T-helper 17 cell (primary cell): ENCODE data around the gene IFT52. TPM values are rescaled to one million over a fixed set of nuclear protein-coding genes. Genes with fewer than 3 reads are reported as not detected.

Source experiments
- ATAC-seq: fragments of 150-1000 bp; cut with Tn5 transposase; 2 replicates; pipeline ENCODE4 v1.10.0; 2021; ENCODE audit warnings: mild to moderate bottlenecking, moderate library complexity
- DNase-seq, 3 donors: peaks; one replicate each; pipeline versions ENCODE4 v3.0.0 to v3.0.0-alpha.2; 2020 to 2021
- H3K9me3 ChIP-seq: one replicate; pipeline ENCODE4 v1.7.0; 2013; ENCODE audit warnings: low read length, mild to moderate bottlenecking; ENCODE audit not compliant: control insufficient read depth, poor library complexity, severe bottlenecking
- H3K27ac Mint-ChIP-seq: one replicate; pipeline ENCODE4 v1.8.0; 2022; ENCODE audit warnings: mild to moderate bottlenecking, moderate library complexity, mixed read lengths
- H3K27me3 Mint-ChIP-seq: one replicate; pipeline ENCODE4 v1.8.0; 2022; ENCODE audit warnings: mixed read lengths
- H3K36me3 Mint-ChIP-seq: one replicate; pipeline ENCODE4 v1.8.0; 2022; ENCODE audit warnings: low read depth, mixed read lengths
- H3K4me1 Mint-ChIP-seq: one replicate; pipeline ENCODE4 v1.8.0; 2022; ENCODE audit warnings: mild to moderate bottlenecking, mixed read lengths
- H3K4me3 Mint-ChIP-seq: one replicate; pipeline ENCODE4 v1.8.0; 2022; ENCODE audit warnings: mild to moderate bottlenecking, moderate library complexity, mixed read lengths
- total RNA-seq, 4 donors: library from RNA in 2 of 4; stranded (reverse) in 2 of 4; gene quantifications; one replicate each; pipeline ENCODE4 v1.2.3 and lab custom pipeline; 2022 to 2026

The IFT52 gene
- total RNA-seq, 2 donors from 2014 or later: 13.6 to 15.5 TPM

- no peak overlapping the region for H3K27ac Mint-ChIP-seq
These were observed 31.4 kb upstream of the IFT52 start for GRCh38 chr20:43559147-43559987.

GRCh38 chr20:43560974-43561373, 29.8 kb upstream of the IFT52 start:
- peaks cover 8% of the 10 kb centered on the region for H3K4me1 Mint-ChIP-seq
- no peak overlapping the region for H3K27ac Mint-ChIP-seq

More at GRCh38 chr20:43559147-43559987, 31.4 kb upstream of the IFT52 start:
- ATAC-seq (no peak), DNase-seq (no peak)
- H3K9me3 ChIP-seq: no peaks in the 10 kb centered on the region
- Mint-ChIP-seq H3K27me3 (peaks cover 9% of the 10 kb centered on the region), H3K4me1 (peaks cover 8% of the 10 kb centered on the region), H3K36me3 (peaks cover 9% of the 10 kb centered on the region), H3K4me3 (peak overlapping the region; percentile 60)

DNA sequence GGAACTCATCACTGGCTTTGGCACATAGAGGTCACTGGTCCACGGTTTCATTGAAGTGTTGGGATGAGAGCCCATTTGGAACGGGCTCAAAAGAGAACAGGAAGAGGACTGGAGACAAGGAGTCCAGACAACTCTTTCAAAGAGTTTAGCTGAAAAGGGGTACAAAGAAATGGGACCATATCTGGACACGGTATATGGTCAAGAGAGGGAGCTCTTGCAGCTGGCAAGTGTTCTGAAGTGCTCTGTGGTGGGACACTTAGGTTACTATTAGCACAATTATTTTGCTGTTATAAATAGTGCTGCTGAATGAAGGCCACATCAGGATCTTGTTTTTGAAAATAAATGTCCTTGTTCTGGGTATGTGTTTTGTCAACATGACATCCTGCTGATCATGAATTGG, 27.3 kb upstream of the IFT52 start:
- DNase-seq: no peak
- H3K27ac Mint-ChIP-seq: no peak overlapping the region

More at GRCh38 chr20:43560974-43561373, 29.8 kb upstream of the IFT52 start:
- ATAC-seq (no peak), DNase-seq (no peak)
- H3K9me3 ChIP-seq: no peaks in the 10 kb centered on the region
- Mint-ChIP-seq H3K4me3 (no peak overlapping the region), H3K27me3 (peaks cover 9% of the 10 kb centered on the region), H3K36me3 (peaks cover 9% of the 10 kb centered on the region)

GRCh38 chr20:43563991-43564390, 26.7 kb upstream of the IFT52 start:
- Mint-ChIP-seq H3K27ac (peak overlapping the region; percentile 3), H3K4me3 (no peak overlapping the region), H3K36me3 (peaks cover 9% of the 10 kb centered on the region), H3K27me3 (peaks cover 5% of the 10 kb centered on the region), H3K4me1 (peaks cover 8% of the 10 kb centered on the region)
- DNase-seq: no peak
- H3K9me3 ChIP-seq: no peaks in the 10 kb centered on the region
- no peak for ATAC-seq

More for the DNA sequence above, 27.3 kb upstream of the IFT52 start:
- no peak overlapping the region for H3K4me3 Mint-ChIP-seq
- peaks cover 8% of the 10 kb centered on the region for H3K4me1 Mint-ChIP-seq
- H3K27me3 Mint-ChIP-seq: peaks cover 5% of the 10 kb centered on the region
- no peak for ATAC-seq
- peaks cover 9% of the 10 kb centered on the region for H3K36me3 Mint-ChIP-seq
- no peaks in the 10 kb centered on the region for H3K9me3 ChIP-seq

GRCh38 chr20:43564455-43564854, 26.3 kb upstream of the IFT52 start:
- Mint-ChIP-seq H3K36me3 (peaks cover 4% of the 10 kb centered on the region), H3K27me3 (peaks cover 2% of the 10 kb centered on the region), H3K4me3 (no peak overlapping the region), H3K4me1 (peaks cover 4% of the 10 kb centered on the region), H3K27ac (peak overlapping the region; percentile 3)
- DNase-seq (no peak), ATAC-seq (no peak)
- no peaks in the 10 kb centered on the region for H3K9me3 ChIP-seq

DNA sequence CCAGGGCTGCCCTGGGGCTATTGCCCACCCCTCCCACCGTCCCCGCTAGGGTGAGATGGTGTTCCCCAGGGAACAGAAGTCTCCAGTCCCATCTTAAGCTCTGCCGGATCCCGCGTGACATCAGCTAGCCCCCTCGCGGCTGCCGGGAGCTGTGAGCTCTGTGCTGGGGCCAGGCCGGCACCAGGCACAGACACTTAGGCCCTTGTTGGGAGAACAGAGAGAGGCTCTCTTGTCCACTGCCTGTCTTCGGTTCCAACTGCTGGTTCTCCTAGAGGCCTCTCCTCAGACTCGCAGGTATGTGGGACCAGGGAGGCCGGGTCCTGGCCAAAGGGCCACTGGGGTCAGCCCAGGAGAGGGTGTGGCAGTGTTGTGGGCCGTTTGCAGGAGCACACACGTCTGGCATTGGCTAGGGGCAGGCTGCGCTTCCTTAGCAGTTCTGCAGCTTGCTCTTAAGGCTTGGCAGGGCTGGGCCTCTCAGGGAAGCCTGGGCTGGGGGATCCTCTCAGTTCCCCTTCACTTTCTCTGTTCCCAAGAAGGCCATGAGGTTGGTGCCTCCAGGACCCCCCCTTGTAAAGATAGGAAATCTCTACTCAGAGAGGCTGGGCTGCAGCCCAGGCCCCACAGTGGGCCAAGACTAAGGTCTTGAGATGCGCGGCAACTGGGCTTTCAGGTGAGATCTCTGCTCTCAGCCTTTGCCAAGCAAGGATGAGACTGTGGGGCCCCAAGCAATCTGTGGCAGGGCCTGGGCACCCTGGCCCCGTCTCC, 25.6 kb upstream of the IFT52 start:
- H3K9me3 ChIP-seq: no peaks in the 10 kb centered on the region
- H3K36me3 Mint-ChIP-seq: no peaks in the 10 kb centered on the region
- H3K27me3 Mint-ChIP-seq: no peaks in the 10 kb centered on the region
- no peak overlapping the region for H3K4me3 Mint-ChIP-seq
- DNase-seq: no peak
- ATAC-seq: no peak
- H3K27ac Mint-ChIP-seq: peak overlapping the region; percentile 3
- no peaks in the 10 kb centered on the region for H3K4me1 Mint-ChIP-seq

- Mint-ChIP-seq H3K27me3 (peaks cover under 1% of the 10 kb centered on the region), H3K27ac (no peak overlapping the region), H3K4me3 (no peak overlapping the region), H3K4me1 (no peaks in the 10 kb centered on the region), H3K36me3 (no peaks in the 10 kb centered on the region)
- ATAC-seq: no peak
- H3K9me3 ChIP-seq: no peaks in the 10 kb centered on the region
- DNase-seq: no peak
These were observed 25.0 kb upstream of the IFT52 start for GRCh38 chr20:43565758-43566104.

GRCh38 chr20:43567477-43567876, 23.3 kb upstream of the IFT52 start:
- Mint-ChIP-seq H3K4me1 (no peaks in the 10 kb centered on the region), H3K27ac (peak overlapping the region; percentile 70), H3K36me3 (no peaks in the 10 kb centered on the region), H3K4me3 (no peak overlapping the region), H3K27me3 (peaks cover 6% of the 10 kb centered on the region)
- DNase-seq (no peak), ATAC-seq (no peak)
- no peaks in the 10 kb centered on the region for H3K9me3 ChIP-seq

GRCh38 chr20:43568706-43569105, 22.0 kb upstream of the IFT52 start:
- no peaks in the 10 kb centered on the region for H3K36me3 Mint-ChIP-seq
- peaks cover 6% of the 10 kb centered on the region for H3K27me3 Mint-ChIP-seq
- DNase-seq (no peak), ATAC-seq (no peak)
- no peak overlapping the region for H3K27ac Mint-ChIP-seq
- no peak overlapping the region for H3K4me3 Mint-ChIP-seq
- H3K9me3 ChIP-seq: no peaks in the 10 kb centered on the region
- no peaks in the 10 kb centered on the region for H3K4me1 Mint-ChIP-seq

- H3K27me3 Mint-ChIP-seq: peaks cover 6% of the 10 kb centered on the region
These were observed 21.5 kb upstream of the IFT52 start for GRCh38 chr20:43569282-43569681.

DNA sequence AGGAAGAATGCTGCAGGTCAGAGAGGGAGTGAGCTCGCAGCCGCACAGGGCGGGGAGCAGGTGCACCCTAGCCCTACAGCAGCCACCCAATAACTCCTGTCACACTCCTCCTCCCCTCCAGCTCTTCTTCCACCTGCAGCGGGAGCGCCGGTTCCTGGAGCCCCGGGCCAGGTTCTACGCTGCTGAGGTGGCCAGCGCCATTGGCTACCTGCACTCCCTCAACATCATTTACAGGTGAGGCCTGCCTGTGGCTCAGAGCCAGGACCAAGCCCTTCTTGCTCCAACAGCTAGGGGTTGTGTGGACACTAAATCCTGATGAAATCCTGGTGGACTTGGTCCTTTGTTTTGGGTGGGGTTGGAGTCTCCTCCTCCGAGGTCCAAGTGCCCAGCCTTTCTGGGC, 20.2 kb upstream of the IFT52 start:
- H3K9me3 ChIP-seq: no peaks in the 10 kb centered on the region
- no peaks in the 10 kb centered on the region for H3K4me1 Mint-ChIP-seq
- H3K4me3 Mint-ChIP-seq: no peak overlapping the region
- DNase-seq (no peak), ATAC-seq (no peak)
- no peaks in the 10 kb centered on the region for H3K36me3 Mint-ChIP-seq
- peaks cover 6% of the 10 kb centered on the region for H3K27me3 Mint-ChIP-seq
- no peak overlapping the region for H3K27ac Mint-ChIP-seq

More at GRCh38 chr20:43569282-43569681, 21.5 kb upstream of the IFT52 start:
- no peaks in the 10 kb centered on the region for H3K36me3 Mint-ChIP-seq
- H3K9me3 ChIP-seq: no peaks in the 10 kb centered on the region
- DNase-seq: no peak
- no peak overlapping the region for H3K4me3 Mint-ChIP-seq
- H3K4me1 Mint-ChIP-seq: no peaks in the 10 kb centered on the region
- no peak overlapping the region for H3K27ac Mint-ChIP-seq
- no peak for ATAC-seq

- ATAC-seq (no peak), DNase-seq (no peak)
- Mint-ChIP-seq H3K4me3 (no peak overlapping the region), H3K27me3 (peaks cover 6% of the 10 kb centered on the region), H3K4me1 (no peaks in the 10 kb centered on the region), H3K27ac (no peak overlapping the region), H3K36me3 (no peaks in the 10 kb centered on the region)
- no peaks in the 10 kb centered on the region for H3K9me3 ChIP-seq
These were observed 19.4 kb upstream of the IFT52 start for GRCh38 chr20:43571310-43571709.

DNA sequence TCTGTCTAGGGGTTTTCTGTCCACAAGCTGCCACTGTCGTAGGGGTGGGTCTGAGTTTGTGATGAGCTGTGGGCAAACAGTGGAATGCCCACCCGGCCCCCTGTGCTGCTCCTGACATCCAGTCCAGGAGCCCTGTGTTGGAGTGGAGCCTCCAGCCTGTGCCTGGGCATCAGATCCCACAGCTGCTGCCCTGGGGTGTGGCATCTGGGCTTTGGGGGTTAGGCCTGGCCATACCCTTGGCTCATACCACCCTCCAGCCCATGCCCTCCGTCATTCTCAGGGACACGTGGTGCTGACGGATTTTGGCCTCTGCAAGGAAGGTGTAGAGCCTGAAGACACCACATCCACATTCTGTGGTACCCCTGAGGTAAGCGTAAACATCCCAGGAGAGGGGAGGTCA, 19.0 kb upstream of the IFT52 start:
- Mint-ChIP-seq H3K4me3 (no peak overlapping the region), H3K27ac (no peak overlapping the region), H3K27me3 (peaks cover 6% of the 10 kb centered on the region), H3K4me1 (no peaks in the 10 kb centered on the region), H3K36me3 (no peaks in the 10 kb centered on the region)
- ATAC-seq (no peak), DNase-seq (no peak)
- no peaks in the 10 kb centered on the region for H3K9me3 ChIP-seq
